ENCODE data around the gene CUTC. TPM values are rescaled to one million over a fixed set of nuclear protein-coding genes. Genes with fewer than 3 reads are reported as not detected.
A peak's percentile ranks its signal among the peaks of the same experiment; 100 is the strongest.

CUTC gene
- total RNA-seq, 1 donor, result 13.8 TPM

GRCh38 chr10:99740260-99740659 lies 8.2 kb downstream of the CUTC start:
- H2AFZ ChIP-seq (ENCODE audit: low read length), result no peak overlapping the region
- DNase-seq (ENCODE audit: insufficient read length, low spot score, missing footprints), result no peak
- peaks cover 28% of the 10 kb centered on the region for H3K4me1 ChIP-seq (ENCODE audit: insufficient read depth, low read length)
- peaks cover 60% of the 10 kb centered on the region for H3K36me3 ChIP-seq (ENCODE audit: insufficient read depth, low read length)
- no peaks in the 10 kb centered on the region for H3K9me3 ChIP-seq (ENCODE audit: low read depth, low read length)
- H4K20me1 ChIP-seq (ENCODE audit: insufficient read depth, low read length), result no peaks in the 10 kb centered on the region
- no peak for TF ChIP-seq CTCF (IDR thresholded peaks at IDR 0.05; ENCODE audit: extremely low read depth, low read depth, low read length)
- no peak overlapping the region for H3K4me2 ChIP-seq (ENCODE audit: insufficient read depth, low read length)
- no peak overlapping the region for H3K27ac ChIP-seq (ENCODE audit: low read depth, low read length)
- H3K27me3 ChIP-seq (ENCODE audit: insufficient read depth, low read length), result no peaks in the 10 kb centered on the region
- no peak overlapping the region for H3K4me3 ChIP-seq (ENCODE audit: insufficient read depth, low read length)
- H3K79me2 ChIP-seq (ENCODE audit: insufficient read depth, low read length), result no peaks in the 10 kb centered on the region

- H3K4me2 ChIP-seq (ENCODE audit: insufficient read depth, low read length), result no peak overlapping the region
- no peaks in the 10 kb centered on the region for H4K20me1 ChIP-seq (ENCODE audit: insufficient read depth, low read length)
- H3K27ac ChIP-seq (ENCODE audit: low read depth, low read length), result peak overlapping the region; percentile 81
- H3K27me3 ChIP-seq (ENCODE audit: insufficient read depth, low read length), result no peaks in the 10 kb centered on the region
- peaks cover 28% of the 10 kb centered on the region for H3K4me1 ChIP-seq (ENCODE audit: insufficient read depth, low read length)
- H3K9me3 ChIP-seq (ENCODE audit: low read depth, low read length), result no peaks in the 10 kb centered on the region
- no peak overlapping the region for H3K4me3 ChIP-seq (ENCODE audit: insufficient read depth, low read length)
- no peak for TF ChIP-seq CTCF (IDR thresholded peaks at IDR 0.05; ENCODE audit: extremely low read depth, low read depth, low read length)
- no peak for DNase-seq (ENCODE audit: insufficient read length, low spot score, missing footprints)
- no peaks in the 10 kb centered on the region for H3K79me2 ChIP-seq (ENCODE audit: insufficient read depth, low read length)
- H3K36me3 ChIP-seq (ENCODE audit: insufficient read depth, low read length), result peaks cover 62% of the 10 kb centered on the region
- no peak overlapping the region for H2AFZ ChIP-seq (ENCODE audit: low read length)
These were observed 9.0 kb downstream of the CUTC start for GRCh38 chr10:99740933-99741559.

- no peak overlapping the region for H3K4me3 ChIP-seq (ENCODE audit: insufficient read depth, low read length)
- no peak overlapping the region for H2AFZ ChIP-seq (ENCODE audit: low read length)
- H3K79me2 ChIP-seq (ENCODE audit: insufficient read depth, low read length), result no peaks in the 10 kb centered on the region
- no peak for DNase-seq (ENCODE audit: insufficient read length, low spot score, missing footprints)
- H3K4me2 ChIP-seq (ENCODE audit: insufficient read depth, low read length), result peak overlapping the region; percentile 61
- H3K9me3 ChIP-seq (ENCODE audit: low read depth, low read length), result no peaks in the 10 kb centered on the region
- H3K27me3 ChIP-seq (ENCODE audit: insufficient read depth, low read length), result no peaks in the 10 kb centered on the region
- no peaks in the 10 kb centered on the region for H4K20me1 ChIP-seq (ENCODE audit: insufficient read depth, low read length)
- H3K36me3 ChIP-seq (ENCODE audit: insufficient read depth, low read length), result peaks cover 64% of the 10 kb centered on the region
- peak overlapping the region; percentile 81 for H3K27ac ChIP-seq (ENCODE audit: low read depth, low read length)
- no peak for TF ChIP-seq CTCF (IDR thresholded peaks at IDR 0.05; ENCODE audit: extremely low read depth, low read depth, low read length)
- H3K4me1 ChIP-seq (ENCODE audit: insufficient read depth, low read length), result peaks cover 28% of the 10 kb centered on the region
These were observed 10.2 kb downstream of the CUTC start for GRCh38 chr10:99742254-99742653.

GRCh38 chr10:99742701-99743100 lies 10.7 kb downstream of the CUTC start:
- DNase-seq (ENCODE audit: insufficient read length, low spot score, missing footprints), result no peak
- Histone ChIP-seq H3K36me3 (ENCODE audit: insufficient read depth, low read length) (peaks cover 64% of the 10 kb centered on the region), H3K79me2 (ENCODE audit: insufficient read depth, low read length) (no peaks in the 10 kb centered on the region), H2AFZ (ENCODE audit: low read length) (no peak overlapping the region), H4K20me1 (ENCODE audit: insufficient read depth, low read length) (no peaks in the 10 kb centered on the region), H3K27ac (ENCODE audit: low read depth, low read length) (peak overlapping the region; percentile 81), H3K4me1 (ENCODE audit: insufficient read depth, low read length) (peaks cover 28% of the 10 kb centered on the region), H3K4me2 (ENCODE audit: insufficient read depth, low read length) (peak overlapping the region; percentile 61), H3K9me3 (ENCODE audit: low read depth, low read length) (no peaks in the 10 kb centered on the region), H3K27me3 (ENCODE audit: insufficient read depth, low read length) (no peaks in the 10 kb centered on the region), H3K4me3 (ENCODE audit: insufficient read depth, low read length) (no peak overlapping the region)
- TF ChIP-seq CTCF (IDR thresholded peaks at IDR 0.05; ENCODE audit: extremely low read depth, low read depth, low read length), result no peak
